Astrocyte (in vitro differentiated cells and primary cell): ENCODE data around the gene SH3D21.

Experiments
- CTCF ChIP-seq: IDR thresholded peaks from 2 replicates; pipeline ENCODE4 v1.5.1; 2011; ENCODE audit warnings: low read depth, mild to moderate bottlenecking, inconsistent platforms, low read length, moderate library complexity; ENCODE audit not compliant: insufficient read depth
- EZH2 ChIP-seq: IDR thresholded peaks from 2 replicates; pipeline ENCODE4 v1.6.1; 2012; ENCODE audit warnings: mild to moderate bottlenecking, low read length, inconsistent platforms; ENCODE audit not compliant: insufficient read depth

GRCh38 chr1:36274201-36274600, 32.0 kb upstream of the SH3D21 start:
- TF ChIP-seq CTCF (no peak), EZH2 (no peak)
